Skeletal muscle tissue (tissue), 4 donors: ENCODE data around the gene CYP26B1. TPM values are rescaled to one million over a fixed set of nuclear protein-coding genes. Genes with fewer than 3 reads are reported as not detected.
"Not testable (repeated sequence)": the region's sequence is repeated elsewhere in the genome, so short reads cannot be mapped to it uniquely, and the experiment has no call there.

Experiments used
- H3K27ac ChIP-seq: one replicate; pipeline ENCODE4 v1.7.0; 2013; ENCODE audit warnings: mild to moderate bottlenecking, low read depth, low read length, inconsistent platforms
- H3K27me3 ChIP-seq, 3 donors: one replicate each; pipeline ENCODE4 v1.7.0; 2013; ENCODE audit warnings: low read length in 3 of 3; ENCODE audit not compliant: control insufficient read depth in 3 of 3, insufficient read depth in 3 of 3
- H3K36me3 ChIP-seq, 3 donors: one replicate each; pipeline ENCODE4 v1.7.0; 2013; ENCODE audit warnings: low read length in 3 of 3; ENCODE audit not compliant: control insufficient read depth in 3 of 3, insufficient read depth in 3 of 3
- H3K4me1 ChIP-seq, 3 donors: one replicate each; pipeline ENCODE4 v1.7.0; 2013; ENCODE audit warnings: low read length in 3 of 3, mild to moderate bottlenecking in 3 of 3; ENCODE audit not compliant: control insufficient read depth in 3 of 3, insufficient read depth in 3 of 3
- H3K4me3 ChIP-seq, 3 donors: one replicate each; pipeline ENCODE4 v1.7.0; 2013; ENCODE audit warnings: low read length in 3 of 3
- H3K9ac ChIP-seq, 3 donors: one replicate each; pipeline ENCODE4 v1.7.0; 2013; ENCODE audit warnings: low read length in 3 of 3, mild to moderate bottlenecking in 3 of 3, moderate library complexity in 2 of 3, low read depth in 1 of 3
- H3K9me3 ChIP-seq, 3 donors: one replicate each; pipeline ENCODE4 v1.7.0; 2013; ENCODE audit warnings: low read length in 3 of 3; ENCODE audit not compliant: control insufficient read depth in 3 of 3
- total RNA-seq: library from RNA; depleted of rRNA; stranded (reverse); fragments of >200 nt; gene quantifications from one replicate; pipeline ENCODE4 v1.2.3, GENCODE V29; 2014
- donor health status: Osteomylitis.

The CYP26B1 gene
- total RNA-seq, 1 donor from 2014 or later = 6.8 TPM

DNA sequence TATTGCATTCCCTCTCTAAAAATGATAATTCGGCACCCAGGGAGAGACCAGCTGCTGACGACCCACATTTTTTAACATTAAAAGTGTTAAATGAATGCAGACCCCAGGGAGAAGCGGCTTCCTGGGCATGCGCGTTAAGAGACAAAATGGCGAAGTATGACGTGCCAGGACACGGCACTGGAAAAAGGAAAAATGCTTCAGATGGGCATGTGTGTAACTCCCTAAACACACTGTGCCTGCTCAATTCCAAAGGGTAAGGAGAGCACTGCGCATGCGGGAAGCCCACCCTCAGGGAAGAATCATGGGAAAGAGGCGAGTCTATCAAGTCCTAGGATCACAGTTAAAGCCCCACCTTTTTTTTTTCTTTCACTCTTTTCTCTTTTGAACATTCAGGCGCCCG lies 58.1 kb downstream of the CYP26B1 start:
- Histone ChIP-seq H3K9me3 (no peaks in the 10 kb centered on the region), H3K9ac (no peak overlapping the region), H3K4me3 (no peak overlapping the region), H3K27ac (no peak overlapping the region), H3K27me3 (peaks cover 0 to 3% (median 0%) of the 10 kb centered on the region in 3 donors), H3K4me1 (no peaks in the 10 kb centered on the region), H3K36me3 (no peaks in the 10 kb centered on the region)

DNA sequence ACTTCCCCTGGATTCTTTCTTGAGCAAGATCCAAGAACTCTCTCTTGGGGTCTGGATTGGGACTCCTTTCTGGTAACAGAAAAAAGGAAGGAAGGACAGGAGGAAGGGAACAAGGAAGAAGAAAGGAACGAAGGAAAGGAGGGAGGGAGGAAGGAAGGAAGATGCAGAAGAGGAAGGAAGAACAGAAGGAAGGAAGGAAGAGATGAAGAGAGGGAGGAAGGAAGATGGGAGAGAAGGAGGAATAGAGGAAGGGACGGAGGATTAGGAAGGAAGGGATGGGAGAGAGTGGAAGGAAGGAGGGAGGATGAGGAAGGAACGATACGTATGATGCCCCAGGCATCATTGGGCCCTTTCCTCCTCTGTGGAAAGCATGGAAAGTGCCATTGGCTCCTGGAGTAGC lies 58.6 kb downstream of the CYP26B1 start:
- no peaks in the 10 kb centered on the region for H3K4me1 ChIP-seq
- H3K4me3 ChIP-seq = no peak overlapping the region
- H3K27me3 ChIP-seq = no peaks in the 10 kb centered on the region
- H3K9me3 ChIP-seq = no peaks in the 10 kb centered on the region
- no peak overlapping the region for H3K9ac ChIP-seq
- H3K27ac ChIP-seq = no peak overlapping the region
- no peaks in the 10 kb centered on the region for H3K36me3 ChIP-seq

DNA sequence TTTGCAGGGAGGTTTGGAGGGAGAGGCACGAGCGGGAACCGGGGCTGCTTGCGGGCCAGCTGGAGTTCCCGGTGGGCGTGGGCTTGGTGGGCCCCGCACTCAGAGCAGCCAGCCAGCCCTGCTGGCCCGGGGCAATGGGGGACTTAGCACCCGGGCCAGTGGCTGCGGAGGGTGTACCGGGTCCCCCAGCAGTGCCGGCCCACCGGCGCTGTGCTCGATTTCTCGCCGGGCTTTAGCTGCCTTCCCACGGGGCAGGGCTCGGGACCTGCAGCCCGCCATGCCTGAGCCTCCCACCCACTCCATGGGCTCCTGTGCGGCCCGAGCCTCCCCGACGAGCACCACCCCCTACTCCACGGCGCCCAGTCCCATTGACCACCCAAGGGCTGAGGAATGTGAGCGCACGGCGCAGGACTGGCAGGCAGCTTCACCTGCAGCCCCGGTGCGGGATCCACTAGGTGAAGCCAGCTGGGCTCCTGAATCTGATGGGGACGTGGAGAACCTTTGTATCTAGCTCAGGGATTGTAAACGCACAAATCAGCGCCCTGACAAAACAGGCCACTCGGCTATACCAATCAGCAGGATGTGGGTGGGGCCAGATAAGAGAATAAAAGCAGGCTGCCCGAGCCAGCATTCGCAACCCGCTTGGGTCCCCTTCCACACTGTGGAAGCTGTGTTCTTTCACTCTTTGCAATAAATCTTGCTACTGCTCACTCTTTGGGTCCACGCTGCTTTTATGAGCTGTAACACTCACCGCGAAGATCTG lies 60.6 kb downstream of the CYP26B1 start:
- not testable (repeated sequence) for H3K4me1 ChIP-seq, H3K4me3 ChIP-seq, H3K36me3 ChIP-seq, H3K9me3 ChIP-seq, H3K9ac ChIP-seq, H3K27ac ChIP-seq, H3K27me3 ChIP-seq

DNA sequence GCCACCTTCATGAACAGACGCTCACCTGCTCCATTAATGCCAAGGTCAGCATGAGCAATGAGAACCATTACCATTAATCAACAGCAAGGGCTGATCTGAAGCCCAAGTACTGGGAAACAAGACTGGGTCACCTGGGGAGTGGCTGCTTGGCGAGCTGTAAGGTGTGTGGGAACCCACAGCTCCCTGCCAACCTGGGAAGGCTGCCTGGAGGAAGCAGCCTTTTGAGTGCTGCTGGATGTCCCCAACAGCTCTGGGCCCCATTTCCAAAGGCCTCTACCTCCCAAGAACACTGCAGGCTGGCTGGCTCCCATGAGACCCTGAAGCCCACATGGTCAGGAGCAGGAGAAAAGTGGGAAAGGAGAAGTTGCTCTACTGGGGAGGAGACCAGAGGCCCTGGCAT lies 62.1 kb downstream of the CYP26B1 start:
- H3K4me3 ChIP-seq = no peak overlapping the region
- no peaks in the 10 kb centered on the region for H3K36me3 ChIP-seq
- no peak overlapping the region for H3K27ac ChIP-seq
- peaks cover 0 to 3% (median 0%) of the 10 kb centered on the region in 3 donors for H3K27me3 ChIP-seq
- no peak overlapping the region for H3K9ac ChIP-seq
- no peaks in the 10 kb centered on the region for H3K9me3 ChIP-seq
- H3K4me1 ChIP-seq = peaks cover 0 to 5% (median 2%) of the 10 kb centered on the region in 3 donors

DNA sequence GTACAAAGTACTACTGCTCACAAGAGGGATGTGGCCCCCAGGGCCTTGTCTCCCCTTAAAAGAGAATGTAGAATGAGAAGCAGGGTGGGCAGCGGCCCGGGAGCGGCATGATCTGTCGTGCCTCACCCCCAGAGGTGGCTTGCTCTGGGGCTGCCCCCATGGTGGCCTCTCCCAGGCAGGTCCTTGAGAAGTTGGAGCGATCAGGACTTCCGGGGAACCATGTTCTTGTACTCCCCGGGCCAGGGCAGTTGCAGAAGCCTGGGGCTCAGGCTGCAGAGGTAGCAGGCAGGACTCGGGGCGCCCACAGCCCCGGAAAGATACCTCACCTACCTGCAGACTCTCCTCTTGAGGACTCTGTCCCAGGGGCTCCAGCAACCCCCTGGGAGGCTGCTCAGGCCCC lies 62.6 kb downstream of the CYP26B1 start:
- Histone ChIP-seq H3K9ac (no peak overlapping the region), H3K36me3 (no peaks in the 10 kb centered on the region), H3K4me1 (peaks cover 0 to 5% (median 2%) of the 10 kb centered on the region in 3 donors), H3K27ac (no peak overlapping the region), H3K9me3 (no peaks in the 10 kb centered on the region), H3K4me3 (no peak overlapping the region), H3K27me3 (peaks cover 0 to 3% (median 0%) of the 10 kb centered on the region in 3 donors)

DNA sequence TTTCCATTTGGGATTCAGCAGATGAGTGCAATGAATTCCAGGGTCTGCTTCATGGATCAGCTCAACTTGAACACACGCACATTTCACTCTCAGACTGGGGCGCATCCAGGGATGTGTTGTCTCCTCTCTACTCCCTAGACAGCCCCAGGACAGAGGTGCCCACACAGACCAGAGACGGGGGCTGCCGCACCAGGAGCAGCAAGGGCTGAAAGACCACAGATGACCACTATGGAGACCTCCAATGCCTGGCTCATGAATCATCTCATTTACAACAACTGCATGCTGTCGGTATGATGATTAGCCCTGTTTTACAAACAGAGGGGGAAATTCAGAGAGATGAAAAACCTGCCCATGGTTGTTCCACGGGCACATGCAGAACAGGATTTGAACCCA lies 63.1 kb downstream of the CYP26B1 start:
- Histone ChIP-seq H3K36me3 (no peaks in the 10 kb centered on the region), H3K27me3 (peaks cover 0 to 3% (median 0%) of the 10 kb centered on the region in 3 donors), H3K4me3 (no peak overlapping the region), H3K9me3 (no peaks in the 10 kb centered on the region), H3K27ac (no peak overlapping the region), H3K9ac (no peak overlapping the region), H3K4me1 (peaks cover 0 to 5% (median 2%) of the 10 kb centered on the region in 3 donors)

DNA sequence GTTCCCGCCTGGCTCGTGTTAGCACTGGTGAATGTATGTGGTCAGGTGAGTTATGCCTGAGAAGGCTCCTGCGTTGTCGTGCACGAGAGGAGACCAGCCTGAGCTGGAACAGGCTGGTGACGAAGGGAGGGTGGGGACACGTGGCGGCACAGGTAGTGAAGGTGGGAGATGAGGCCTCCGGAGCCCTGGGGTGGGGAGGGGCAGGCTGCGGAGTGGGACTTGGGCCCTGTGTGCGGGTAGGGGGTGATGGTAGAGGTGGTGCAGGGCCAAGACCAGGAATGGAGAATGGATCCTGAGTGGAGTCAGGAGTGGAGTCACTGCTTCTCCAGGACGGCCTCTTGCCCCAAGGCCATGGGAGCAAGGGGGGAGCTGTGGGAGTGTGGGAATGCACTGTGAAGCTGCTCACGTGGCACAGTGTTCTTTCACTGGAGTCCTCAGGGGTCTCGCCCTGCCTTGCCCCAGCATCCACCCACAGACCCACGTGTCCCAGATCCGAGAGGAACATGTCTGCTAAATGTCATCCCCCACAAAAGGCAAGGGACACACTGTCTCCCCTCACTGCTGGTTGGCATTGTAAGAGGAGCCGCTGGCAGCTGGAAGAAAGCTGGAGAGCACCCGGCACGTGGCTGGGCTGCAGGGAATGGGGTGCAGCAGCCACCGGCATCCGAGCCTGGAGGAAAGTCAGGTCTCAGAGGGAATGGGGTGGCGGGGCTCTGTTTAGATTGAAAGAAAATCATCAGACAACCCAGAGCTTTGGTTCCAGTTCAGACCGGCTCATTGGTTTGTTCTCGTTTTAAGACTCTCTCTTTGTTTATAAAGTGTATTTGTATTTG lies 63.7 kb downstream of the CYP26B1 start:
- peaks cover 0 to 5% (median 2%) of the 10 kb centered on the region in 3 donors for H3K4me1 ChIP-seq
- H3K27me3 ChIP-seq = peaks cover 0 to 3% (median 0%) of the 10 kb centered on the region in 3 donors
- no peak overlapping the region for H3K9ac ChIP-seq
- H3K9me3 ChIP-seq = no peaks in the 10 kb centered on the region
- H3K36me3 ChIP-seq = no peaks in the 10 kb centered on the region
- no peak overlapping the region for H3K27ac ChIP-seq
- H3K4me3 ChIP-seq = no peak overlapping the region

DNA sequence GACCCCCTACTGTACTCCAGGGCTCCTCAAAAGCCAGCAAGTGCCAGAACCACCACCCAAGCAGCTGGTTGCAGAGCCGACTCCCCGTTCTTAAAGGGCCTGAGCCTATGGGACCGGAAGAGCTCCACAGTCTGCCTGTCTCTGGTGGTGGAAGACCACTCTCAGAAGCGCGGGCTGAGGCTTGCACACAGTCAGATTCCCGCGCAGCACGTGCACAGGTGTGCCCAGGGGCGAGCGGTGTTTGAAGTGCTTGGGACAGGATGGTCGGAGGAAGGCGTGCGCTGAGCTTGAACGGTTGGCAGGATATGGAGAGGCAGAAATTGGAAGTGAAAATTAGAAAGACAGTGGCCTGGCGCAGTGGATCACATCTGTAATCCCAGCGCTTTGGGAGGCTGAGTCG lies 64.8 kb downstream of the CYP26B1 start:
- Histone ChIP-seq H3K27me3 (peaks cover 0 to 3% (median 0%) of the 10 kb centered on the region in 3 donors), H3K9ac (no peak overlapping the region), H3K27ac (no peak overlapping the region), H3K36me3 (no peaks in the 10 kb centered on the region), H3K4me3 (no peak overlapping the region), H3K9me3 (no peaks in the 10 kb centered on the region), H3K4me1 (peaks cover 0 to 5% (median 2%) of the 10 kb centered on the region in 3 donors)

DNA sequence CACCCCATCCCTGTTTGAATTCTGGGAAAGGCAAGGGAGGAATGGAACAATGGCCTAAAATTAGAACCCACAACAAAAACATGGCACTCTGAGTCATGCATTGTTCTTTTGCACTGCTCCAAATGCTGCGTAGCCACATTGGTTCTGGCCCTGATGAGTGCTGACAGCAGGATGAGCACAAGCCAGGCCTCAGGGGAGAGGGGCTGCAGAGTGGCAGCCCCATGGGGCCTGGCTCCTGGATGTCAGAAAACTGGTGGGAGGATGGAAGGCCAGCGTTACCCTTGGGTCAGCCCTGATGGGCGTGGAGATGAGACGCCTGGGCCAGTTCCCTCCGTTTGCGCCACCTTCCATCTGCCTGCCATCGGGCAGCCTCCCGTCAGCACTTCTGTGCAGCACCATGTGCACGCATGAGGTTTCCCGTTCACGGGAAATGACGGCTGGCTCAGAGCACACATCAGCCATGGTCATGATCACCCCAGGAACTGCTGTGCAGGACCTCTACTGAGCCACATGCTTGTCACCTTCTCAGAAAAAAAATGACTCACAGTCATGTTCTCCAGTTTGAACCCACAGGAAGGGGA lies 65.6 kb downstream of the CYP26B1 start:
- Histone ChIP-seq H3K9ac (no peak overlapping the region), H3K9me3 (no peaks in the 10 kb centered on the region)

DNA sequence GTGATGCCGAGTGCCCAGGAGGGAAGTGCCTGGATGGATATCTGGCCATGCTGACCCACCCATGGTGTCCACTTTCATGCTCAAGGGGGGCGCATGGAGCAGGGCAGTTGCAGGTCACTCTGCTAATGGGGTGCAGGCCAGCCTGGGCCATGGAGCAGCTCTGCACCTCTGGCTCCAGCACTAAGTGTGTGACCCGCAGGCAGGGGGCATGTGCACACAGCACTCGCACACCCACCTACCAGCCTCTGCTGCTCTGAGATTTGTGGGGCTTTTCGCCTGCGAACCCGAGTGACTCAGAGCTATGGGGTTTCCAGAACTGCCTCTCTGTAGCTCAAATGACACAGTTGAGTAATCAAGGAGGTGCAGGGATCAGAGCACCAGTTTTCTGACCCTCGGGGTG lies 66.2 kb downstream of the CYP26B1 start:
- Histone ChIP-seq H3K4me1 (peaks cover 0 to 5% (median 2%) of the 10 kb centered on the region in 3 donors), H3K9me3 (no peaks in the 10 kb centered on the region), H3K27me3 (peaks cover 0 to 3% (median 0%) of the 10 kb centered on the region in 3 donors), H3K9ac (no peak overlapping the region), H3K4me3 (no peak overlapping the region), H3K36me3 (no peaks in the 10 kb centered on the region), H3K27ac (no peak overlapping the region)

More for the DNA sequence above, 65.6 kb downstream of the CYP26B1 start:
- H3K4me3 ChIP-seq = no peak overlapping the region
- H3K27me3 ChIP-seq = peaks cover 0 to 3% (median 0%) of the 10 kb centered on the region in 3 donors
- H3K27ac ChIP-seq = no peak overlapping the region
- H3K36me3 ChIP-seq = no peaks in the 10 kb centered on the region
- peaks cover 0 to 5% (median 2%) of the 10 kb centered on the region in 3 donors for H3K4me1 ChIP-seq
